HK-2 (cell line): ENCODE data around the gene MEGF11.

Experiments
- DNase-seq: peaks from one replicate; pipeline ENCODE4 v3.0.0-alpha.2; 2018; ENCODE audit not compliant: unreplicated experiment

MEGF11 gene

GRCh38 chr15:66065325-66065724 lies 188.2 kb downstream of the MEGF11 start:
- DNase-seq, result no peak

- no peak for DNase-seq
These were observed 190.4 kb downstream of the MEGF11 start for GRCh38 chr15:66063147-66063546.

GRCh38 chr15:66057089-66057488 lies 196.5 kb downstream of the MEGF11 start:
- no peak for DNase-seq

GRCh38 chr15:66053991-66054390 lies 199.6 kb downstream of the MEGF11 start:
- DNase-seq, result no peak

- no peak for DNase-seq
These were observed 201.7 kb downstream of the MEGF11 start for GRCh38 chr15:66051833-66052232.

GRCh38 chr15:66050264-66050663 lies 203.3 kb downstream of the MEGF11 start:
- DNase-seq, result no peak

GRCh38 chr15:66049353-66049752 lies 204.2 kb downstream of the MEGF11 start:
- DNase-seq, result no peak

GRCh38 chr15:66047321-66048024 lies 206.1 kb downstream of the MEGF11 start:
- no peak for DNase-seq

GRCh38 chr15:66046751-66047150 lies 206.8 kb downstream of the MEGF11 start:
- no peak for DNase-seq

- no peak for DNase-seq
These were observed 207.2 kb downstream of the MEGF11 start for GRCh38 chr15:66046326-66046725.

GRCh38 chr15:66045542-66045941 lies 208.0 kb downstream of the MEGF11 start:
- no peak for DNase-seq

- no peak for DNase-seq
These were observed 208.7 kb downstream of the MEGF11 start for GRCh38 chr15:66044837-66045236.

- DNase-seq, result no peak
These were observed 210.3 kb downstream of the MEGF11 start for GRCh38 chr15:66043264-66043663.

- DNase-seq, result no peak
These were observed 210.9 kb downstream of the MEGF11 start for GRCh38 chr15:66042624-66043023.

- DNase-seq, result no peak
These were observed 212.3 kb downstream of the MEGF11 start for GRCh38 chr15:66041276-66041675.

GRCh38 chr15:66040211-66040892 lies 213.2 kb downstream of the MEGF11 start:
- DNase-seq, result no peak

- DNase-seq, result no peak
These were observed 214.3 kb downstream of the MEGF11 start for GRCh38 chr15:66039117-66039871.

- DNase-seq, result no peak
These were observed 215.0 kb downstream of the MEGF11 start for GRCh38 chr15:66038387-66039116.

GRCh38 chr15:66036859-66037258 lies 216.7 kb downstream of the MEGF11 start:
- no peak for DNase-seq

- no peak for DNase-seq
These were observed 217.6 kb downstream of the MEGF11 start for GRCh38 chr15:66035901-66036300.

- no peak for DNase-seq
These were observed 220.4 kb downstream of the MEGF11 start for GRCh38 chr15:66033143-66033542.

GRCh38 chr15:66032006-66032405 lies 221.5 kb downstream of the MEGF11 start:
- DNase-seq, result no peak
